GM12801 (cell line): ENCODE measurements around the gene RBP5.

Experiments used
- TF ChIP-seq, protein P1 (sequence below): IDR thresholded peaks from one replicate; pipeline ENCODE4 v1.5.1; 2011; ENCODE audit warnings: control low read depth; ENCODE audit not compliant: insufficient read length; ENCODE audit errors: extremely low read depth

RBP5 gene

DNA sequence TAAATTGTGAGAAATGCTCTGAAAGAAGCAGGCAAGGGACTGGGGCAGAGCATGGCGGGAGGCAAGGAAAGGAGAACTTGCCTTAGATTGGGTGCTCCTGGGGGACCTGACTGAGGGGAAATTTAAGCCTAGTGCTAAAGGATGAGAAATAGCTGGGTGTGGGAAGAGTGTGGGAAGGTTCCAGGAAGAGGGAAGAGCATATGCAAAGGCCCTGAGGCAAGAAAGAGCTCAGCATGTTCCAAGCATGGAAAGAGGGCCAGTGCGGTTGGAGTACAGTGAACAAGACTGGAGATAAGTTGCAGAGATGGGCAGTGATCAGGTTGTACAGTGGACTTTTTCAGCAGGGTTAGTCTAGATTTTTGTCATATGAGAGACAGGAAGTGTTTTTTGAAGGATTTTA lies 10.5 kb upstream of the RBP5 start:
- TF ChIP-seq, protein P1, sequence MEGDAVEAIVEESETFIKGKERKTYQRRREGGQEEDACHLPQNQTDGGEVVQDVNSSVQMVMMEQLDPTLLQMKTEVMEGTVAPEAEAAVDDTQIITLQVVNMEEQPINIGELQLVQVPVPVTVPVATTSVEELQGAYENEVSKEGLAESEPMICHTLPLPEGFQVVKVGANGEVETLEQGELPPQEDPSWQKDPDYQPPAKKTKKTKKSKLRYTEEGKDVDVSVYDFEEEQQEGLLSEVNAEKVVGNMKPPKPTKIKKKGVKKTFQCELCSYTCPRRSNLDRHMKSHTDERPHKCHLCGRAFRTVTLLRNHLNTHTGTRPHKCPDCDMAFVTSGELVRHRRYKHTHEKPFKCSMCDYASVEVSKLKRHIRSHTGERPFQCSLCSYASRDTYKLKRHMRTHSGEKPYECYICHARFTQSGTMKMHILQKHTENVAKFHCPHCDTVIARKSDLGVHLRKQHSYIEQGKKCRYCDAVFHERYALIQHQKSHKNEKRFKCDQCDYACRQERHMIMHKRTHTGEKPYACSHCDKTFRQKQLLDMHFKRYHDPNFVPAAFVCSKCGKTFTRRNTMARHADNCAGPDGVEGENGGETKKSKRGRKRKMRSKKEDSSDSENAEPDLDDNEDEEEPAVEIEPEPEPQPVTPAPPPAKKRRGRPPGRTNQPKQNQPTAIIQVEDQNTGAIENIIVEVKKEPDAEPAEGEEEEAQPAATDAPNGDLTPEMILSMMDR: no peak

DNA sequence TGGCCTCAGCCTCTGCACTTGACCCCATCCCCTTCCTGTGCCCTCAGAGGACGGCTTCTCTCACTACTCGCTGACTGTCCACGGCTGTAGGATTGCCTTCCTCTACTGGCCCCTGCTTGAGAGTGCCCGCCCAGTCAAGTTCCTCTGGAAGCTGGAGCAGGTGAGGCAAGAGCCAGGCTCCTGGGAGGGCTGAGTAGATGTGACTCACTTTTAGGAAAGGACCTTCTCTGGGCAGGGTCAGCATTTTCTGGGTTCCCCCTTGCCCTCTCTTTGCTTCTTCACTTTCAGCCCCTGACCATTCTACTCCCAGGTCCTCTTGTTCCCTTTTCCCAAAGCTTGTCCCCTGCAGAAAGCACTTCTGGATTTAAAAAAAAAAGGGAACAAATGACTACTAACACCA lies 9.2 kb upstream of the RBP5 start:
- TF ChIP-seq, protein P1: no peak

DNA sequence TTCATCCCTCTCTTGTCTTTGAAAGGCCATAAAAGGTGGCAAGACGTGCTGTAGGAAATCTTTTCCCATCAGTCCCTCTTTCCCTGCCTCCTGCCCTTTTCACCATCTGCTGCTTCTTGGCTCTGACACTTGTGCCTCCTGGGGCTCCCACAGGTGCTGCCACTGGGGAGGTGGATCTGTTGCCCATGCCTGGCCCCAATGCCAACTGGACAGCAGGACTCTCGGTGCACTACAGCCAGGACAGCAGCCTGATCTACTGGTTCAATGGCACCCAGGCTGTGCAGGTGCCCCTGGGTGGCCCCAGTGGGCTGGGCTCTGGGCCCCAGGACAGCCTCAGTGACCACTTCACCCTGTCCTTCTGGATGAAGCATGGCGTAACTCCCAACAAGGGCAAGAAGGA lies 8.0 kb upstream of the RBP5 start:
- TF ChIP-seq, protein P1: no peak

DNA sequence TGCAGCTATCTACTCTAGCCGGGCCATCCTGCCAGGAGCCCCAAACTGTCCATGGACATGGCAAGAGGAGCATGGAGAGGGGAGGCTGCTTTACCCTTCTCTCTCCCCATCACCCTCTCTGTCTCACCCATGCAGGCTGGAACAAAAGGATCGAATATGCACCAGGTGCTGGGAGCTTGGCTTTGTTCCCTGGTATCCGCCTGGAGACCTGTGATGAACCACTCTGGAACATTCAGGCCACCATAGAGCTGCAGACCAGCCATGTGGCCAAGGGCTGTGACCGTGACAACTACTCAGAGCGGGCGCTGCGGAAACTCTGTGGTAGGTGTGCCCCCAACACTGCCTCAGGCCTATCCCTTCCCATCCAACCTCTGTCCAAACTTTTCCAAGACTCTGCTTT lies 7.4 kb upstream of the RBP5 start:
- TF ChIP-seq, protein P1: no peak

DNA sequence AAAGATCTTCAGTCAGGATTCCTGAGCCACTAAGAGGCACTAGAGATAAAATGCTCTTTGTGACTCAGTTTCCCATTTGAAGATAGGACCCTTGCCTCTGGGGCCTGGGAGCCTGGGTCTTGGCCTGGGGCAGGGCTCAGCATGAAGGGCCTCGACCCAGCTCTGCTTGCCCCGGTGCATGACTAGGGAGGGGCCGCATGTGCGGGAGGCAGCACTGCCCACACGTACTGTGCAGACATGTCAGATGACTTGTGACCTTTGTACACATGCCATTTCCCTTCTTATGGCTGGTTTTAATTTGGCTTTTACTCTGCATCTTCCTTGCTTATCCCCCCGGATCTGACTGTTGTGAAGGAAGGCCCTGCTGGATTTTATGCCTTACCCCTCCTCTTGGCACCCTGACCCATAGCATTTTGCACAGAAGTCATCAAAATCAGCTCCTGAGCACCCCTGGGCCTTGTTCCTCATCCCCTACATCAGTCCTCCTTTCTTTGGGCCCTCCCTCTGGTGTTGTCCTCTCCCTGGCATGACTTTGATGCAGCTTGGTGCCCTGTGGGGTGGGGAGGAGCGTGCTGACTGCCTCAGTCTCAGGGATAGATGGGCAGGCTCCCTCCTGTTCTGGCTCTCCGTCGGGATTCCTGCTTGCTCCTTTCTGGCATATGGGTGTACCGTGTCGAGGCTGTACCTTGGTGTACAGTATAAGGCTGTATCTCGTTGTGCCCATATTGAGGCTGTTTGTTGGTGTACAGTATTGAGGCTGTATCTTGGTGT lies 5.9 kb upstream of the RBP5 start:
- TF ChIP-seq, protein P1: no peak

DNA sequence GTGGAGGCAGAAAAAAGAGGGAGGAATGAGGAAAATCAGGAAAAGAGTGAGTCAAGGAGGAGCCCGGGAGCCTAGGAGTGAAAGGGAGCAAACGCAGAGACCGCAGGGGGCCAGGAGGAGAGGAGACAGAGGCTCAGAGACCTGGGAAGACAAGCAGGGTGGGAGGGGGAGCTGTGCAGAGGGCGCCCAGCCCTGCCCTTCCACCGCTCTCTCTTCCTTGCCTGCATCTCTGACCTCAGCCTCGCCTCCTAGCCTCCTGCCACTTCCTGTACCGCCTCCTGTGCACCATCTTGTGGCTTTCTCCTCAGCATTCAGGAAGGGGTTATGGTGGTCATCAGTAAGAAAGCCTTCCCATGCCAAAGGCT lies 2.8 kb upstream of the RBP5 start:
- TF ChIP-seq, protein P1: no peak

DNA sequence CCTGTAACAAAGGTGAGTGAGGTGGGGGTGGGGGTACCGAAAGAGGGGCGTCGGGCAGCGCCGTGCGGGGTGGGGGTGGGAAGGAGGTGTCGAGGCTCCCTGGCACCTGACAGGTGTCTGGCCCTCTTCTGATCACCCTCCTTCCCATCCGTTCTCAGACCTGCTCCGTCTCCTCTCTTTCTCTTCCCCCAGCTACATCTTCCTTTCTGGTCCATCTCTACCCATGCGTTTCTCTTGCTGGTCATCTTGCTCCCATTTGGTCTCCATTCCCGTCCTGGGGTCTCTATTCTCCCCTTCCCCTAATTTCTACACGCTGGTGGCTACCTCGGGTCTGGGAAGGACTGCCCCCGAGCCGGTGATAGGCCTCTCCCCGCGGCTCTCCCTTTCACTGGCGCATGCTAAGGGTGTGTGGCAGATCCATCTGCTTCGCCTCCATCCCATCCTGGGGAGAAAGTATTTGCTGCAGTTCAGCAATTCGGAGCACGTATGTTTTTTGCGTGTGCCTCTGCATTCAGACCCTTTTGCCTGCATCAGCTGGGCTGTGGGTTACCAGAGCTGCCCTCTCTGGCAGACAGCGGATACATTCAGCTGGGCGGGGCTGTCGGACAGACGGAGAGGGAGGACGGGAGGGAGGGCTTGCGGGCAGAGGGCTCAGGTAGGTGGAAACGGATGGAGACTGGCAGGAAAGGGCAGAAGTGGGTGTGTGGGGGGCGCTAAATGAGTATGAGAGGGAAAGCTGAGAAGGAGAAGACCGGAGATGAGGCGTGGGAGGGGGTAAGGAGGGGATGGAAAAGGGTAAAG lies 2.2 kb upstream of the RBP5 start:
- TF ChIP-seq, protein P1: no peak
